ENCODE measurements around the gene MTMR12.
A peak's percentile ranks its signal among the peaks of the same experiment; 100 is the strongest.

MTMR12 gene

GRCh38 chr5:32274548-32275395 is 38.0 kb downstream of the MTMR12 start:
- DNase-seq (ENCODE audit: low read depth in 2 of 2): no peak

DNA sequence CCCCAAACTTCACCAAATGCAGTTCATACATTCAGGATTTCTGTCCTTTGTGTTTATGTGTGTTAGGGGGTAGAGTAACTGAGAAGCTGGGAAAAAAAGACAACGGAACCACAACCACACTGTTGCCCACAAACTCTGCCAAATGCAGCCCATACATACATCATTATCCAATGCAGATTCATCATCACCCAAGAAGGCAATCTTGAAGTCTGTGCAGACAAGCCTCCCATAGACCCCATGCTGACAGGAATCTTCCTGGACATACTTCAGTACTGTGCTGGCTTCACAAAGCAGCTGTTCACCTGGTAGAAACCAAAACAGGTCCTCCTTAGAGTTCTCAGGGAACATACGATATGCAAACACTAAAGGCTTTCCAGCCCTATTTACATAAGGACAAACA is 38.9 kb downstream of the MTMR12 start:
- no peak for DNase-seq (ENCODE audit: low read depth in 2 of 2)

DNA sequence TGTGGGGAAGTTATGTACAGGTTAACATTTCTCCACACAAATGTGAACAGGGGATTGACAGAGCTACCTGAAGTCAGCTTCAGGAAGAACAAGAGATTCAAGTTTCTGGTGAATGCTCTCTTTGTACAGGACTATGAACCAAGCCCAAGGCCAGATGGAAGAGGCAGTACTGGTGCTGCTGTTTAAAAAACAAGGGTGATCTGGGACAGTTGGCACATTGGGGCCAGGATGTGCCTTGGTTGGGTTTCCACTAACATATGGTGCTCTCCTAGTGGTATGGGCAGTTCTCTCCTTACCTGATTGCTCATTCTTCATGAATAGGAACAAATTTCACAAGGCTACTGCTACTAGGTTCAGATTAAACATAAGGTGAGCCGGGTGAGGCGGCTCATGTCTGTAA is 40.0 kb downstream of the MTMR12 start:
- DNase-seq (ENCODE audit: low read depth in 2 of 2): no peak

GRCh38 chr5:32270946-32271345 is 41.8 kb downstream of the MTMR12 start:
- DNase-seq (ENCODE audit: low read depth in 2 of 2): no peak

DNA sequence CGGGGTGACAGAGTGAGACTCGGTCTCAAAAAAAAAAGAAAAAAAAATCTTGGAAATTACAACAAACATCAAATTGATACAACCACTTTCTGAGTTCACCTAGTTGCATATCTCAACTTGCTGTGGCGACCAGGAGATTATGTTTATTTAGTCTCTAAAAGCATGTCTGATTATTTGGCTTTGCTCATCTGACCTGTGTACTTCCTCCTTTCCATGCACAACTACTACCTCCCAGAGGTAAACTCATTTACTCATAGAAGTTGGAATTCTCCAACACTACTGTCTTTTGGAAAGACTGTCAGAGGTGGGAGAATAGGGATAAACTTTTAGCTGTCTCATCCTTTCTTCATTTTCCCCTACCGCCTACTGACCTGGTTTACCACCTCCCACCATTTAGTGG is 42.6 kb downstream of the MTMR12 start:
- no peak for DNase-seq (ENCODE audit: low read depth in 2 of 2)

GRCh38 chr5:32265902-32266301 is 46.8 kb downstream of the MTMR12 start:
- DNase-seq (ENCODE audit: low read depth in 2 of 2): no peak

GRCh38 chr5:32264957-32265572 is 47.7 kb downstream of the MTMR12 start:
- DNase-seq (ENCODE audit: low read depth in 2 of 2): no peak

GRCh38 chr5:32263684-32264083 is 49.1 kb downstream of the MTMR12 start:
- no peak for DNase-seq (ENCODE audit: low read depth in 2 of 2)

DNA sequence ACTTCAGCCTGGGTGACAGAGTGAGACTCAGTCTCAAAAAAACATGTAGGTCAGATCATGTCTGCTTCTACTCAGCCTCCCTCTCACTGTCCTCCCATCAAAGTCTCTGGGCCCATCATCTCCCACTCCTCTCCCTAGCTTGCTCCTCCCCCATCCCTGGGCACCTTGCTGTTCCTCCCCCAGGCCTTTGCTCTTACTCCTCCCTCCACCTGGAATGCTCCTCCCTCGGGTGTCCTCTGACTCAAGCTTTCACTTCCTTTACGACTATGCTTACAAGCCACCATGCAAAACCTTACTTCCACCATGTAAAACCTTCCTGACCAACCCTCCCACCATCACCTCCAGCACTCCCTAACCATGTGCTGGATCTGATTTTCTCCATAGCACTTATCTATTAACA is 51.5 kb downstream of the MTMR12 start:
- DNase-seq (ENCODE audit: low read depth in 2 of 2): no peak

- no peak for DNase-seq (ENCODE audit: low read depth in 2 of 2)
Measured at GRCh38 chr5:32259033-32259432, 53.7 kb downstream of the MTMR12 start.

- DNase-seq (ENCODE audit: low read depth in 2 of 2): no peak
Measured at GRCh38 chr5:32258424-32258823, 54.3 kb downstream of the MTMR12 start.

- no peak for DNase-seq (ENCODE audit: low read depth in 2 of 2)
Measured at GRCh38 chr5:32255540-32255900, 57.2 kb downstream of the MTMR12 start.

- peak; percentile 49 to 56 for DNase-seq (ENCODE audit: low read depth in 2 of 2)
Measured at GRCh38 chr5:32254881-32255539, 57.7 kb downstream of the MTMR12 start.

DNA sequence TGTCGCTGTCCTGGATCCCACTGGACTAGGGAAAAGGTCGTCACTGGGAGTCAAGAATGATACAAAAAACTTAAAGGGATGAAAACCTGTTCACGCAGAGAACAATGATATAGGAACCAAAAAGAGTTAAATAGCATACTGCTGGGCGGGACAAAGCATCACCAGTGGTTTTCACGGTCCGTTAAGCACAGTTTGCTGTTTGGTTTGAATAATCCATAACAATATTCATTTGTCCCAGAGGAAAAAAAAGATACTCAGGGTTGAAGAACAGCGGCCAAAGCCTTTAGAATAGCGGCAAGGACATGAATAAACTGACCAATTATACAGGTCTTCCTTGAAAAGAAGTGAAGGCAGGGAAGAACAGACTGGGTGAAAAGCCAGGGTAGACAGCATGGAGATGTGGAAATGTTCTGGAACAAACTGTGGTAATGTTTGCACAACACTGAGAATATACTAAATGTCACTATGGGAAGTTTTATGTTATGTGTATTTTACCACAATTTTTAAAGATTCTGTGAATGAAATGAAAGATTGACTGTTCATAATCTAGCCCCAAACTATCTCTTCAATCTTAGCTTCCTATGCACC is 60.8 kb downstream of the MTMR12 start:
- no peak for DNase-seq (ENCODE audit: low read depth in 2 of 2)

- DNase-seq (ENCODE audit: low read depth in 2 of 2): no peak
Measured at GRCh38 chr5:32249668-32250067, 63.1 kb downstream of the MTMR12 start.

DNA sequence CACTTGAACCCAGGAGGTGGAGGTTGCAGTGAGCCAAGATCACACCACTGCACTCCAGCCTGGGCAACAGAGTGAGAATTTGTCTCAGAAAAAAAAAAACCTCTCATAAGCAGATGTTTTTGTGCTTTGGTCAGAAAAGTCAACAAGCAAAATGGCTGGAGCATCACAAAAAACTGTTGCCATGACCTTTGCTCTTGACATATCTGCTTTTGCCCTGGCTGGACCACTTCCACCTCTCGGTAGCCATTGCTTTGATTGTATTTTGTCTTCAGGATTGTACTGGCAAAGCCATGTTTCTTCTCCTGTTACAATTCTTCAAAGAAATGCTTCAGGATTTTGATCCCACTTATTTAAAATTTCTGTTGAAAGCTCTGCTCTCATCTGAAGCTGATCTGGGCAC is 67.0 kb downstream of the MTMR12 start:
- DNase-seq (ENCODE audit: low read depth in 2 of 2): no peak

DNA sequence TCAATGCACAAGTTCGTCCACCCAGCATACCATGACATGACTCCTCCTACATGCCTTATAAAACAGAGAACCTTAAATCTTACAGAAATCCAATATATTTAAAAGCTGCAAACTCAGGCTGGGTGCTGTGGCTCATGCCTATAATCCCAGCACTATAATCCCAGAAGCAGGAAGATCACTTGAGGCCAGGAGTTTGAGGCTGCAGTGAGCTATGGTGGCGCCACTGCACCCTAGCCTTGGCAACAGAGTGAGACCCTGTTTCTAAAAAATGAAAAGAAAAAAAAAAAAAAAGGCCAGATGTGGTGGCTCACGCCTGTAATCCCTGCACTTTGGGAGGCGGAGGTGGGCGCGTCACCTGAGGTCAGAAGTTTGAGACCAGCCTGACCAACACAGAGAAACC is 68.7 kb downstream of the MTMR12 start:
- no peak for DNase-seq (ENCODE audit: low read depth in 2 of 2)

GRCh38 chr5:32241034-32241783 is 71.5 kb downstream of the MTMR12 start:
- no peak for DNase-seq (ENCODE audit: low read depth in 2 of 2)

GRCh38 chr5:32239385-32239784 is 73.4 kb downstream of the MTMR12 start:
- DNase-seq (ENCODE audit: low read depth in 2 of 2): no peak

- no peak for DNase-seq (ENCODE audit: low read depth in 2 of 2)
Measured at GRCh38 chr5:32233696-32234447, 78.9 kb downstream of the MTMR12 start.

- no peak for DNase-seq (ENCODE audit: low read depth in 2 of 2)
Measured at GRCh38 chr5:32233220-32233695, 79.5 kb downstream of the MTMR12 start.
